Transverse colon (tissue), 4 donors: ENCODE measurements around the gene SCN8A. TPM values are rescaled to one million over a fixed set of nuclear protein-coding genes. Genes with fewer than 3 reads are reported as not detected.

ENCODE experiments used
- DNase-seq: peaks from one replicate; pipeline ENCODE4 v3.0.0-alpha.2; 2019
- H3K27ac ChIP-seq, 4 donors: fragments of 200-600 bp; sonication (generic); 2 replicates each; pipeline ENCODE4 v1.5.1; 2016 to 2018; ENCODE audit warnings: inconsistent platforms in 4 of 4
- H3K27me3 ChIP-seq: fragments of 200-600 bp; sonication (generic); 2 replicates; pipeline ENCODE4 v1.5.1; 2017; ENCODE audit warnings: inconsistent platforms
- H3K36me3 ChIP-seq, 4 donors: fragments of 200-600 bp; sonication (generic); 2 replicates each; pipeline ENCODE4 v1.5.1; 2017 to 2019; ENCODE audit warnings: inconsistent platforms in 4 of 4
- H3K4me1 ChIP-seq, 4 donors: fragments of 200-600 bp; sonication (generic); 2 replicates each; pipeline ENCODE4 v1.5.1; 2017 to 2020; ENCODE audit warnings: inconsistent platforms in 4 of 4
- H3K4me3 ChIP-seq, 4 donors: fragments of 200-600 bp; sonication (generic); 1 replicate in 1 of 4; 2 replicates in 3 of 4; pipeline versions ENCODE4 v1.5.1 to v1.6.1; 2017 to 2019; ENCODE audit warnings: inconsistent platforms in 4 of 4
- H3K9me3 ChIP-seq, 2 donors: fragments of 200-600 bp; sonication (generic); 2 replicates each; pipeline ENCODE4 v1.5.1; 2017 to 2019; ENCODE audit warnings: inconsistent platforms in 2 of 2
- CTCF ChIP-seq, 5 experiments: fragments of 200-600 bp in 3 of 5; fragments of 450-650 bp in 2 of 5; sonication (generic) in 3 of 5; IDR thresholded peaks; 1 replicate in 2 of 5; 2 replicates in 3 of 5; pipeline ENCODE4 v1.5.1; 2016 to 2017; ENCODE audit warnings: antibody characterized with exemption in 5 of 5, inconsistent platforms in 3 of 5, mild to moderate bottlenecking in 2 of 5, moderate library complexity in 1 of 5
- EP300 ChIP-seq: sonication (generic); formaldehyde crosslinking; IDR thresholded peaks from one replicate; pipeline ENCODE4 v1.6.1; 2017; ENCODE audit warnings: antibody characterized with exemption, low read depth
- POLR2A ChIP-seq: fragments of 450-650 bp; IDR thresholded peaks from one replicate; pipeline ENCODE4 v1.6.1; 2016; ENCODE audit warnings: antibody characterized with exemption, mild to moderate bottlenecking, moderate library complexity
- POLR2AphosphoS5 ChIP-seq, 3 donors: sonication (generic); formaldehyde crosslinking; IDR thresholded peaks; one replicate each; pipeline ENCODE4 v1.6.1; 2016; ENCODE audit warnings: antibody characterized with exemption in 3 of 3
- WGBS, 2 donors: methylation state at CpG; one replicate each; pipeline ENCODE4 v1.1.5; 2018; ENCODE audit warnings: low coverage in 1 of 2; 5-methylcytosine and 5-hydroxymethylcytosine counted together
- in situ Hi-C, 4 donors: fragments of 200-750 bp; cut with MboI; loops; one replicate each; pipeline versions ENCODE4 v1.15.0 to v1.15.1; 2017; ENCODE audit warnings: low sequenced_read_pairs in 3 of 4, low pct_ligation_motif_present in 1 of 4, low pct_unique_long_range_greater_than_20kb in 1 of 4
- intact Hi-C: fragments of 100-400 bp; cut with DNase I; formaldehyde crosslinking; loops from one replicate; pipeline ENCODE4 v1.15.1; 2023; ENCODE audit warnings: low total_unique reads
- total RNA-seq, 4 donors: library from RNA; depleted of rRNA; stranded (reverse); fragments of >200 nt; gene quantifications; one replicate each; pipeline ENCODE4 v1.1.0, GENCODE V29; 2016

The SCN8A gene
- total RNA-seq, 4 donors from 2014 or later = 0.37 to 6.8 (median 3.2) TPM

DNA sequence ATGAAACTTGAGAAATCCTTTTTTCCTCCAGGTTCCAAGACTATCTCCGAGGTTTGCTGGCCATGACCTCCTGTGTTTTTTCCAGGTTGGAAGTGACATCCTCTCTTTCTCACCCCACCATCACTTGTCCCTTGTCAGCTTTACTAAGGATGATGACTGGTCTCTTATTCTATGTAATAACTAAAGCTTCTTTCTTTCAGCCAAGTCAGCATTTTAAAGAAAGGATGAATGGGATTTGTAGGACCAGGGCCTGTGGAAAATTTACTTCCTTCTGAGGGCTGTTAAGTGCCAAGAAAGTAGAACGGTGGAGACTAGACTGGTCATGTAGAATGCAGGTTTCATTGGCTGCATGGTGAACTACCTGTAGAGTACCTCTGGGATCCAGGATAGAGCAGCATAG lies 183.9 kb downstream of the SCN8A start:
- 67 to 77% methylated on average over 1 to 2 of the region's 2 CpGs for WGBS, 2 donors
- Histone ChIP-seq H3K27ac (no peak overlapping the region), H3K4me1 (no peaks in the 10 kb centered on the region), H3K9me3 (no peaks in the 10 kb centered on the region), H3K36me3 (no peaks in the 10 kb centered on the region), H3K4me3 (no peak overlapping the region), H3K27me3 (no peaks in the 10 kb centered on the region)
- in situ Hi-C loops = no loop called here
- intact Hi-C loops = no loop called here
- DNase-seq = no peak
- TF ChIP-seq EP300 (no peak), CTCF (IDR thresholded peaks at IDR 0.05) (no peak), POLR2AphosphoS5 (IDR thresholded peaks at IDR 0.05) (no peak), POLR2A (no peak)

- in situ Hi-C loops (no loop called here), intact Hi-C loops (no loop called here)
- Histone ChIP-seq H3K27ac (no peak overlapping the region), H3K4me3 (no peak overlapping the region), H3K4me1 (no peaks in the 10 kb centered on the region), H3K9me3 (no peaks in the 10 kb centered on the region), H3K27me3 (no peaks in the 10 kb centered on the region), H3K36me3 (no peaks in the 10 kb centered on the region)
- WGBS, 2 donors = 50% methylated on average over 2 of the region's 2 CpGs; no CpG with 5 or more reads in 1 of the 2 donors
- no peak for DNase-seq
- no peak for TF ChIP-seq POLR2A
- no peak for TF ChIP-seq EP300
- TF ChIP-seq POLR2AphosphoS5 (IDR thresholded peaks at IDR 0.05) = no peak
- no peak for TF ChIP-seq CTCF (IDR thresholded peaks at IDR 0.05)
Observed at GRCh38 chr12:51777457-51777856, 186.4 kb downstream of the SCN8A start.

GRCh38 chr12:51777973-51778372 lies 186.9 kb downstream of the SCN8A start:
- Histone ChIP-seq H3K4me1 (no peaks in the 10 kb centered on the region), H3K9me3 (no peaks in the 10 kb centered on the region), H3K27ac (no peak overlapping the region), H3K36me3 (no peaks in the 10 kb centered on the region), H3K27me3 (no peaks in the 10 kb centered on the region), H3K4me3 (no peak overlapping the region)
- intact Hi-C loops = no loop called here
- no peak for DNase-seq
- no peak for TF ChIP-seq CTCF (IDR thresholded peaks at IDR 0.05)
- TF ChIP-seq POLR2AphosphoS5 (IDR thresholded peaks at IDR 0.05) = no peak
- TF ChIP-seq POLR2A = no peak
- TF ChIP-seq EP300 = no peak
- in situ Hi-C loops = no loop called here
- WGBS, 2 donors = 71 to 72% methylated on average over 3 of the region's 3 CpGs

DNA sequence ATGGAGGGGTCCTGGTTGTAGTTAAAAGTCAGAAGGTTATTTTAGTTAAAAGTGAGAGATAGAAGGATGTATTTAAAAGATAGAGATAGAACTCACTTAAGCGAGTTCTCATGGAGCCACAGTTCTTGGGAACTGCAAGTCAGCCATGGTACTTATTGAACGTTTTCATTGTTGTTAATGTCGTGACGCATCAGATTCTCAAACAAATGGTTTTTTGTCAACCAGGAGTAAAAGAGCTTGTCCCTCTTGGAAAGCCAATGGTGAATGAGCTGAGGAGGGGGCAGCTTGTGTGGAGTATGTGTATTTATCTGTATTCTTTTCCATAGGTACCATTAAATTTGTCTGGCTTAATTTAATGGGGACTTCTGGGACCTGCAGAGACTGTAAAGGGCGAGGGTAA lies 188.8 kb downstream of the SCN8A start:
- H3K4me3 ChIP-seq = no peak overlapping the region

More for the DNA sequence above, 188.8 kb downstream of the SCN8A start:
- H3K27me3 ChIP-seq = no peaks in the 10 kb centered on the region
- WGBS, 2 donors = 91 to 96% methylated on average over 4 to 5 of the region's 5 CpGs
- no peaks in the 10 kb centered on the region for H3K36me3 ChIP-seq
- intact Hi-C loops = no loop called here
- no peak for DNase-seq
- H3K9me3 ChIP-seq = no peaks in the 10 kb centered on the region
- in situ Hi-C loops = no loop called here
- no peak overlapping the region for H3K27ac ChIP-seq
- TF ChIP-seq CTCF (IDR thresholded peaks at IDR 0.05) (no peak), EP300 (no peak), POLR2AphosphoS5 (IDR thresholded peaks at IDR 0.05) (no peak), POLR2A (no peak)
- H3K4me1 ChIP-seq = peaks cover 0 to 2% (median 0%) of the 10 kb centered on the region in 4 donors
